DMS 273 treated with DMSO at 0.1 percent for 48 hours (cell line): ENCODE data around the gene NT5C3A.
"Not testable (repeated sequence)": the region's sequence is repeated elsewhere in the genome, so short reads cannot be mapped to it uniquely, and the experiment has no call there.

Experiments used
- DNase-seq: peaks from one replicate; lab custom pipeline; 2025; lab: John Stamatoyannopoulos, UW

Gene NT5C3A

GRCh38 chr7:33062023-33062781 lies at the start of gene NT5C3A:
TSS of gene NT5C3A (minus strand) at chr7:33062776. CDS start at chr7:33062705, 71 bp downstream.
- DNase-seq, result peak; percentile 25

GRCh38 chr7:33111614-33112013 lies 49.0 kb upstream of the NT5C3A start:
- no peak for DNase-seq

GRCh38 chr7:33109758-33110238 lies 47.2 kb upstream of the NT5C3A start:
- no peak for DNase-seq

- peak; percentile 66 for DNase-seq
Observed at GRCh38 chr7:33109005-33109757, 46.6 kb upstream of the NT5C3A start, which contains the start of gene RP9. TSS of gene RP9 (minus strand) at chr7:33109404. CDS start at chr7:33109372, 32 bp downstream.

GRCh38 chr7:33108554-33109004 lies 46.0 kb upstream of the NT5C3A start:
- DNase-seq, result peak; percentile 50

- peak; percentile 40 for DNase-seq
Observed at GRCh38 chr7:33107136-33108066, 44.8 kb upstream of the NT5C3A start.

- no peak for DNase-seq
Observed at GRCh38 chr7:33101906-33102305, 39.3 kb upstream of the NT5C3A start.

- no peak for DNase-seq
Observed at GRCh38 chr7:33100770-33101169, 38.2 kb upstream of the NT5C3A start.

GRCh38 chr7:33099154-33099940 lies 36.8 kb upstream of the NT5C3A start:
- DNase-seq, result no peak

- DNase-seq, result not testable (repeated sequence)
Observed at GRCh38 chr7:33094745-33095275, 32.2 kb upstream of the NT5C3A start.

GRCh38 chr7:33093266-33093665 lies 30.7 kb upstream of the NT5C3A start:
- peak; percentile 17 for DNase-seq

GRCh38 chr7:33091641-33092191 lies 29.1 kb upstream of the NT5C3A start:
- no peak for DNase-seq

- no peak for DNase-seq
Observed at GRCh38 chr7:33091111-33091531, 28.5 kb upstream of the NT5C3A start.

- DNase-seq, result no peak
Observed at GRCh38 chr7:33089142-33089541, 26.6 kb upstream of the NT5C3A start.

- DNase-seq, result no peak
Observed at GRCh38 chr7:33087858-33088257, 25.3 kb upstream of the NT5C3A start.

GRCh38 chr7:33087356-33087755 lies 24.8 kb upstream of the NT5C3A start:
- DNase-seq, result no peak

- no peak for DNase-seq
Observed at GRCh38 chr7:33079763-33080690, 17.5 kb upstream of the NT5C3A start.

GRCh38 chr7:33079096-33079495 lies 16.5 kb upstream of the NT5C3A start:
- no peak for DNase-seq

GRCh38 chr7:33076737-33077136 lies 14.2 kb upstream of the NT5C3A start:
- DNase-seq, result no peak
